Ishikawa (cell line): Measurements from ENCODE around the gene SCN4A.
A peak's percentile ranks its signal among the peaks of the same experiment; 100 is the strongest.

Experiments used
- CEBPB ChIP-seq: IDR thresholded peaks from 2 replicates; pipeline ENCODE4 v1.6.1; 2012
- CREB1 ChIP-seq: IDR thresholded peaks from 2 replicates; pipeline ENCODE4 v1.6.1; 2012; ENCODE audit warnings: low read depth
- EGR1 ChIP-seq: IDR thresholded peaks from 2 replicates; pipeline ENCODE4 v1.6.1; 2012
- EP300 ChIP-seq: IDR thresholded peaks from 2 replicates; pipeline ENCODE4 v1.6.1; 2012; ENCODE audit warnings: borderline replicate concordance
- FOXM1 ChIP-seq: IDR thresholded peaks from 2 replicates; pipeline ENCODE4 v1.6.1; 2012; ENCODE audit warnings: low read depth, borderline replicate concordance
- MAX ChIP-seq: IDR thresholded peaks from 2 replicates; pipeline ENCODE4 v1.6.1; 2012
- NFIC ChIP-seq: IDR thresholded peaks from 2 replicates; pipeline ENCODE4 v1.6.1; 2012
- RAD21 ChIP-seq: IDR thresholded peaks from 2 replicates; pipeline ENCODE4 v1.6.1; 2012; ENCODE audit warnings: low read depth
- TAF1 ChIP-seq: IDR thresholded peaks from 2 replicates; pipeline ENCODE4 v1.6.1; 2012; ENCODE audit warnings: low read depth, mild to moderate bottlenecking
- TCF12 ChIP-seq: IDR thresholded peaks from 2 replicates; pipeline ENCODE4 v1.6.1; 2012; ENCODE audit warnings: low read depth
- TEAD4 ChIP-seq: IDR thresholded peaks from 2 replicates; pipeline ENCODE4 v1.6.1; 2012
- YY1 ChIP-seq: IDR thresholded peaks from 2 replicates; pipeline ENCODE4 v1.6.1; 2012; ENCODE audit warnings: low read depth
- ZBTB7A ChIP-seq: IDR thresholded peaks from 2 replicates; pipeline ENCODE4 v1.6.1; 2012; ENCODE audit warnings: low read depth
- TF ChIP-seq, protein P1 (sequence below): IDR thresholded peaks from 2 replicates; pipeline ENCODE4 v1.6.1; 2012
- TF ChIP-seq, protein P2 (sequence below): IDR thresholded peaks from 2 replicates; pipeline ENCODE4 v1.6.1; 2012; ENCODE audit warnings: low read depth, mild to moderate bottlenecking

Gene SCN4A

DNA sequence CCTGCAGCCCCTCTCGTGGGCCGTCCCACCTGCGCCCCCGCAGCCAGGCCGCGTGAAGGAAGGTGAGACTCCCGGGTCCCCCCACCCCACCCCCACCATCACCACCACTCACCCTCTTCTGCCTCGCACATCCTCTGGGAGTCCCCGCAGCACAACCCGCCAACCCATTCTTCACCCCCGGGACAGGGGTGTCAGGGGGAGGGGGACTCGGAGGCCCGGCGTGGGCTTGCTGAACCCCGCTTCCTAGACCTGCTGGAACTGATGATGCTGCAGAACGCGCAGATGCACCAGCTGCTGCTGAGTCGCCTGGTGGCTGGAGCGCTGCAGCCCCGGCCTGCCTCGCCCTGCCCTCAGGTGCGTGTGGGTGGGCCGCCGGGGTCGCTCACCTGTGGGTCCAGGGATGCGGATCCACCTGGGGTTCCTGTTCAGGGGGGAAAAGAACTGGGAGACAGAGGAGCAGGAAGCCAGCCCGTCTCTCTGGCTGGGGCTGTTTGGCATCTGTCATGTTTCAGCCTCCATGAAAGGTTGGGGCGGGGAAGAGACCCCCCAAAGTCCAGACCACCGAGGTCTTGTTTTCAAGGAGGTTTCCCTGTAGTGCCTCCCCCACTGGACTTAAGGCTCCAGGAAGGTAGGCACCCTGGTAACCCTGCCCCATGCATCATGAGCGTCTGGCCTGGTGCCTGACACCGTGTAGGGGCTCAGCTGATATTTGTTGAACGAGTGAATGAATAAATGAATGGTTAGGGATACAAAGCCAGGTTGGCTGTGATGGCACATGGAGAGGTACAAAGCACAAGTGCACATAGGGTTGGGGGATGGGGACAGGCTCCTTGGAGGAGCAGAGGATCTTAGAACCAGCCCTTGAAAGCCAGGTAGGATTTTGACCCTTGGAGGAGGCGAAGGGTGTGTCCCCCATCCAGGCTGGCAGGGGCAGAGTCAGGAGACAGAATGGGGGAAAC, 26.3 kb upstream of the SCN4A start:
- TF ChIP-seq TEAD4 = no peak
- no peak for TF ChIP-seq EP300
- TF ChIP-seq, protein P1, sequence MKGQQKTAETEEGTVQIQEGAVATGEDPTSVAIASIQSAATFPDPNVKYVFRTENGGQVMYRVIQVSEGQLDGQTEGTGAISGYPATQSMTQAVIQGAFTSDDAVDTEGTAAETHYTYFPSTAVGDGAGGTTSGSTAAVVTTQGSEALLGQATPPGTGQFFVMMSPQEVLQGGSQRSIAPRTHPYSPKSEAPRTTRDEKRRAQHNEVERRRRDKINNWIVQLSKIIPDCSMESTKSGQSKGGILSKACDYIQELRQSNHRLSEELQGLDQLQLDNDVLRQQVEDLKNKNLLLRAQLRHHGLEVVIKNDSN = no peak

GRCh38 chr17:63998050-63998720, 25.5 kb upstream of the SCN4A start, which contains the start of gene PRR29:
TSS of gene PRR29 (plus strand) at chr17:63998351. CDS start at chr17:63998365, 14 bp downstream.
- TF ChIP-seq ZBTB7A = peak; percentile 73
- TF ChIP-seq YY1 = peak; percentile 72; the same call in 1 of the 2 replicates
- TF ChIP-seq TEAD4 = no peak

- no peak for TF ChIP-seq TEAD4
- TF ChIP-seq, protein P2, sequence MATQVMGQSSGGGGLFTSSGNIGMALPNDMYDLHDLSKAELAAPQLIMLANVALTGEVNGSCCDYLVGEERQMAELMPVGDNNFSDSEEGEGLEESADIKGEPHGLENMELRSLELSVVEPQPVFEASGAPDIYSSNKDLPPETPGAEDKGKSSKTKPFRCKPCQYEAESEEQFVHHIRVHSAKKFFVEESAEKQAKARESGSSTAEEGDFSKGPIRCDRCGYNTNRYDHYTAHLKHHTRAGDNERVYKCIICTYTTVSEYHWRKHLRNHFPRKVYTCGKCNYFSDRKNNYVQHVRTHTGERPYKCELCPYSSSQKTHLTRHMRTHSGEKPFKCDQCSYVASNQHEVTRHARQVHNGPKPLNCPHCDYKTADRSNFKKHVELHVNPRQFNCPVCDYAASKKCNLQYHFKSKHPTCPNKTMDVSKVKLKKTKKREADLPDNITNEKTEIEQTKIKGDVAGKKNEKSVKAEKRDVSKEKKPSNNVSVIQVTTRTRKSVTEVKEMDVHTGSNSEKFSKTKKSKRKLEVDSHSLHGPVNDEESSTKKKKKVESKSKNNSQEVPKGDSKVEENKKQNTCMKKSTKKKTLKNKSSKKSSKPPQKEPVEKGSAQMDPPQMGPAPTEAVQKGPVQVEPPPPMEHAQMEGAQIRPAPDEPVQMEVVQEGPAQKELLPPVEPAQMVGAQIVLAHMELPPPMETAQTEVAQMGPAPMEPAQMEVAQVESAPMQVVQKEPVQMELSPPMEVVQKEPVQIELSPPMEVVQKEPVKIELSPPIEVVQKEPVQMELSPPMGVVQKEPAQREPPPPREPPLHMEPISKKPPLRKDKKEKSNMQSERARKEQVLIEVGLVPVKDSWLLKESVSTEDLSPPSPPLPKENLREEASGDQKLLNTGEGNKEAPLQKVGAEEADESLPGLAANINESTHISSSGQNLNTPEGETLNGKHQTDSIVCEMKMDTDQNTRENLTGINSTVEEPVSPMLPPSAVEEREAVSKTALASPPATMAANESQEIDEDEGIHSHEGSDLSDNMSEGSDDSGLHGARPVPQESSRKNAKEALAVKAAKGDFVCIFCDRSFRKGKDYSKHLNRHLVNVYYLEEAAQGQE = no peak
- TF ChIP-seq TAF1 = no peak
- TF ChIP-seq FOXM1 = no peak
- TF ChIP-seq EGR1 = no peak
These were observed 24.8 kb upstream of the SCN4A start for GRCh38 chr17:63997341-63998048.

DNA sequence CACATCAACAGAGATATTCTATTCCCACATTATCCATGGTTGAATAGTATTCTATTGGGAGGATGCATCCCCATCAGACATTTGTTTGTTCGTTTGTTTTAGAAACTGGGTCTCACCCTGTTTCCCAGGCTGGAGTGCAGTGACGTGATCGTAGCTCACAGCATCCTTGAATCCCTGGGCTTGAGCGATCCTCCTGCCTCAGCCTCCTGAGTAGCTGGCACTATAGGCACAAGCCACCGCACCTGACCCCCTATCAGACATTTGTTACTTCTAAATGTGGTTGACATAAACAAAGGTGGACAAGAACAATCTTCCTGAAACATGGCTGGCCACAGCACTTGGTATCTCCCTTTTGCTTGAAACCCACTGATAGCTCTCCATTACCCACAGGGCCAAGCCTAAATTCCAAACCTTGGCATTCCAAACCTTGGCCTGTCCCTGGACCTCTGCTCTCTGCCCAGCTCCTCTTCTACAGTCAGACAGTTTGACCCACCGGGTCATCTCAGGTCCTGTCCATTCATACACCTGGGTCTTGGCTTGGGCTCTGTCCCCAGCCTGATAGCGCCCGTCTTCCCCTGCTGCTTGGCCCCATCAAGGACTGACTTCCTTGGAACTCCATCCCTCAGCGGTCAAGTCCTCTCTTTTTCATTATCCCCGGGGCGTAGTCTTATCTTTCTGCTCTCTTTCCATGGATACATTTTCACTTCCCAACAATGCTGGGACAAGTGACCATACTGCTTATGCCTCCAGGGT, 23.9 kb upstream of the SCN4A start:
- no peak for TF ChIP-seq RAD21
- TF ChIP-seq, protein P2 = no peak
- TF ChIP-seq MAX = no peak
- no peak for TF ChIP-seq TCF12
- TF ChIP-seq, protein P1 = no peak
- TF ChIP-seq EGR1 = no peak
- no peak for TF ChIP-seq CREB1
- no peak for TF ChIP-seq CEBPB
- TF ChIP-seq YY1 = no peak
- no peak for TF ChIP-seq FOXM1
- TF ChIP-seq ZBTB7A = no peak
- TF ChIP-seq TEAD4 = no peak

- TF ChIP-seq NFIC (no peak), TAF1 (no peak), TEAD4 (no peak), YY1 (no peak), EP300 (no peak), FOXM1 (no peak), ZBTB7A (no peak), EGR1 (no peak), TCF12 (no peak), CREB1 (no peak), RAD21 (no peak)
- TF ChIP-seq, protein P2 = no peak
- TF ChIP-seq, protein P1 = no peak
These were observed 22.9 kb upstream of the SCN4A start for GRCh38 chr17:63995626-63996025.
